Ishikawa (cell line): Measurements from ENCODE around the gene ZNF569.

Experiments used
- EP300 ChIP-seq: IDR thresholded peaks from 2 replicates; pipeline ENCODE4 v1.6.1; 2012; ENCODE audit warnings: borderline replicate concordance
- TAF1 ChIP-seq: IDR thresholded peaks from 2 replicates; pipeline ENCODE4 v1.6.1; 2012; ENCODE audit warnings: low read depth, mild to moderate bottlenecking
- TCF12 ChIP-seq: IDR thresholded peaks from 2 replicates; pipeline ENCODE4 v1.6.1; 2012; ENCODE audit warnings: low read depth

GRCh38 chr19:37403403-37403802 is 63.8 kb downstream of the ZNF569 start:
- no peak for TF ChIP-seq TCF12
- TF ChIP-seq EP300: no peak
- TF ChIP-seq TAF1: no peak
